Measurements from ENCODE around the gene TTLL5.
A peak's percentile ranks its signal among the peaks of the same experiment; 100 is the strongest.

TTLL5 gene

DNA sequence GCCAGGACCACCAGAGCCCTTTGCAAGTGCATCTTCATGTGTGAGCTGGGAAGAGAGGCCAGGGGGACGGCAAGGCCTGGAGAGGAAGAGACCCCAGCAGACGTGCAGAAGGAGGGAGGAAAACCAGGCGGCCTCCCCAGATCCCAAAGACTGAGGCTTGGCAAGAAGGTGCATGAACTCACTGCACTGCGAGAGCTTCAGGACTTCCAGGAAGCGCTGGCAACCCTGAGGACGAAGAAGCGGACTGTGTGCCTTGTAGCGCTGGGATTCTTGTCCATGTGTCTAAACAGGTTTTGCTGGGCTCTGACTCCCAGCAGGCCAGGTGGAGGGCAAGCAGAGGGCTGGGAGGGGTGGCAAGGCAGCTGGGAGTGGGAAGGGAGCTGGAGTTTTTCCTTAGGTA is 319.8 kb downstream of the TTLL5 start (continued):
- TF ChIP-seq, protein P1, sequence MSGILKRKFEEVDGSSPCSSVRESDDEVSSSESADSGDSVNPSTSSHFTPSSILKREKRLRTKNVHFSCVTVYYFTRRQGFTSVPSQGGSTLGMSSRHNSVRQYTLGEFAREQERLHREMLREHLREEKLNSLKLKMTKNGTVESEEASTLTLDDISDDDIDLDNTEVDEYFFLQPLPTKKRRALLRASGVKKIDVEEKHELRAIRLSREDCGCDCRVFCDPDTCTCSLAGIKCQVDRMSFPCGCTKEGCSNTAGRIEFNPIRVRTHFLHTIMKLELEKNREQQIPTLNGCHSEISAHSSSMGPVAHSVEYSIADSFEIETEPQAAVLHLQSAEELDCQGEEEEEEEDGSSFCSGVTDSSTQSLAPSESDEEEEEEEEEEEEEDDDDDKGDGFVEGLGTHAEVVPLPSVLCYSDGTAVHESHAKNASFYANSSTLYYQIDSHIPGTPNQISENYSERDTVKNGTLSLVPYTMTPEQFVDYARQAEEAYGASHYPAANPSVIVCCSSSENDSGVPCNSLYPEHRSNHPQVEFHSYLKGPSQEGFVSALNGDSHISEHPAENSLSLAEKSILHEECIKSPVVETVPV (CRISPR knock-in tag; IDR thresholded peaks at IDR 0.05): no peak

DNA sequence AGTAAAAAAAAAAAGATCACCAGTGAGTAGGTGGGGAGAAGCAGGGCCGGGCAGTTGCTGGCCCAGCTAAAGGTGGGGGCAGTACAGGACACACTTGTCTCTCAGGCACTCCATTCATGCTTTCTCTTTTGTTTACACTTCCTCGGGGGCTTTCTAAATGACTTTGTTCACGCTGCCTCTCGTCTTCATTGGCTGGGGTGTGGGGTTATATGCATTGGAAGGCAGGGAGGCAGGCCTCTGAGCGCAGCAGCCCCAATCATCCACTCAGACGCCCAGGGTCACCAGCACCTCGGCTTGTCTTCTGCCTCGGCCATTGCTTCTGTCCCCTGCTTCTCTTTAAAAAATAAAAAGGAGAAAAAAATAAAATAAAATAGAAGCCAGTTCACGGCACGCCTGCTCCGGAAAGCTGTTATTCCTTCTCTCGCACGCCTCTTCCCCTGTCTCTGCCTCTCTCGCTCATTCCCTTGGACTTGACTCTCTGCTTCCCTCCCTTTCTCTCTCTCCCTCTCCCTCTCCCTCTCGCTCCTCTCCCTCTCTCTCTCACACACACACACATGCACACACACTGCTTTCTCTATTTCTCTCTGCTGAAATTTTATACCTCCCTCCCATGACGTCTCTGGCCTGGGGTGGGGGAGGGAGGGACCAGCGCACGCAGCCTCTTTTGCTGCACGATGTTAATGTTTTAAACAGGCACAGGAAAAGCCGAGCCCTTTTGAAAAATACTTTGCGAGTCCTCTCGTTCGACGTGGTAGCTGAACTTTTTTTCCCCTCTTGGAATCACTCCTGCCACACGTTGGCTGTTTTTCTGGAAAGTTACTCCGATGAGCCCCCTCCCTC is 320.6 kb downstream of the TTLL5 start, which contains the start of gene TGFB3:
TGFB3 (minus strand) TSS at position 570 of the 840 bp plus-strand sequence. CDS start 1,102 bp downstream, outside the sequence.
- TF ChIP-seq, protein P2, sequence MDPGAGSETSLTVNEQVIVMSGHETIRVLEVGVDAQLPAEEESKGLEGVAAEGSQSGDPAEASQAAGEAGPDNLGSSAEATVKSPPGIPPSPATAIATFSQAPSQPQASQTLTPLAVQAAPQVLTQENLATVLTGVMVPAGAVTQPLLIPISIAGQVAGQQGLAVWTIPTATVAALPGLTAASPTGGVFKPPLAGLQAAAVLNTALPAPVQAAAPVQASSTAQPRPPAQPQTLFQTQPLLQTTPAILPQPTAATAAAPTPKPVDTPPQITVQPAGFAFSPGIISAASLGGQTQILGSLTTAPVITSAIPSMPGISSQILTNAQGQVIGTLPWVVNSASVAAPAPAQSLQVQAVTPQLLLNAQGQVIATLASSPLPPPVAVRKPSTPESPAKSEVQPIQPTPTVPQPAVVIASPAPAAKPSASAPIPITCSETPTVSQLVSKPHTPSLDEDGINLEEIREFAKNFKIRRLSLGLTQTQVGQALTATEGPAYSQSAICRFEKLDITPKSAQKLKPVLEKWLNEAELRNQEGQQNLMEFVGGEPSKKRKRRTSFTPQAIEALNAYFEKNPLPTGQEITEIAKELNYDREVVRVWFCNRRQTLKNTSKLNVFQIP (CRISPR knock-in tag; IDR thresholded peaks at IDR 0.05; ENCODE audit: borderline replicate concordance, low read depth): no peak
- TF ChIP-seq ZNF70 (CRISPR knock-in tag; IDR thresholded peaks at IDR 0.05) (no peak), ISL1 (CRISPR knock-in tag; IDR thresholded peaks at IDR 0.05) (no peak), ZC3H10 (CRISPR knock-in tag; IDR thresholded peaks at IDR 0.05) (no peak), ESRRG (CRISPR knock-in tag; IDR thresholded peaks at IDR 0.05) (no peak), ZFP30 (CRISPR knock-in tag; IDR thresholded peaks at IDR 0.05) (no peak), ZNF8 (CRISPR knock-in tag; IDR thresholded peaks at IDR 0.05) (no peak), RARB (CRISPR knock-in tag; IDR thresholded peaks at IDR 0.05) (no peak), ZFP3 (CRISPR knock-in tag; IDR thresholded peaks at IDR 0.05) (no peak), SNAI2 (CRISPR knock-in tag; IDR thresholded peaks at IDR 0.05) (no peak), PPARA (CRISPR knock-in tag; IDR thresholded peaks at IDR 0.05; ENCODE audit: borderline replicate concordance) (no peak), CSDC2 (CRISPR knock-in tag; IDR thresholded peaks at IDR 0.05) (no peak), GLIS3 (CRISPR knock-in tag; IDR thresholded peaks at IDR 0.05) (no peak), TCF4 (CRISPR knock-in tag; IDR thresholded peaks at IDR 0.05; ENCODE audit: borderline replicate concordance) (no peak), TOX (CRISPR knock-in tag; IDR thresholded peaks at IDR 0.05; ENCODE audit: borderline replicate concordance) (no peak), ARNTL (CRISPR knock-in tag; IDR thresholded peaks at IDR 0.05; ENCODE audit: borderline replicate concordance, low read depth) (no peak)
- TF ChIP-seq, protein P3, sequence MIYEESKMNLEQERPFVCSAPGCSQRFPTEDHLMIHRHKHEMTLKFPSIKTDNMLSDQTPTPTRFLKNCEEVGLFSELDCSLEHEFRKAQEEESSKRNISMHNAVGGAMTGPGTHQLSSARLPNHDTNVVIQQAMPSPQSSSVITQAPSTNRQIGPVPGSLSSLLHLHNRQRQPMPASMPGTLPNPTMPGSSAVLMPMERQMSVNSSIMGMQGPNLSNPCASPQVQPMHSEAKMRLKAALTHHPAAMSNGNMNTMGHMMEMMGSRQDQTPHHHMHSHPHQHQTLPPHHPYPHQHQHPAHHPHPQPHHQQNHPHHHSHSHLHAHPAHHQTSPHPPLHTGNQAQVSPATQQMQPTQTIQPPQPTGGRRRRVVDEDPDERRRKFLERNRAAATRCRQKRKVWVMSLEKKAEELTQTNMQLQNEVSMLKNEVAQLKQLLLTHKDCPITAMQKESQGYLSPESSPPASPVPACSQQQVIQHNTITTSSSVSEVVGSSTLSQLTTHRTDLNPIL (CRISPR knock-in tag; IDR thresholded peaks at IDR 0.05; ENCODE audit: low read depth): no peak
- TF ChIP-seq, protein P1 (CRISPR knock-in tag; IDR thresholded peaks at IDR 0.05): no peak
- TF ChIP-seq, protein P4, sequence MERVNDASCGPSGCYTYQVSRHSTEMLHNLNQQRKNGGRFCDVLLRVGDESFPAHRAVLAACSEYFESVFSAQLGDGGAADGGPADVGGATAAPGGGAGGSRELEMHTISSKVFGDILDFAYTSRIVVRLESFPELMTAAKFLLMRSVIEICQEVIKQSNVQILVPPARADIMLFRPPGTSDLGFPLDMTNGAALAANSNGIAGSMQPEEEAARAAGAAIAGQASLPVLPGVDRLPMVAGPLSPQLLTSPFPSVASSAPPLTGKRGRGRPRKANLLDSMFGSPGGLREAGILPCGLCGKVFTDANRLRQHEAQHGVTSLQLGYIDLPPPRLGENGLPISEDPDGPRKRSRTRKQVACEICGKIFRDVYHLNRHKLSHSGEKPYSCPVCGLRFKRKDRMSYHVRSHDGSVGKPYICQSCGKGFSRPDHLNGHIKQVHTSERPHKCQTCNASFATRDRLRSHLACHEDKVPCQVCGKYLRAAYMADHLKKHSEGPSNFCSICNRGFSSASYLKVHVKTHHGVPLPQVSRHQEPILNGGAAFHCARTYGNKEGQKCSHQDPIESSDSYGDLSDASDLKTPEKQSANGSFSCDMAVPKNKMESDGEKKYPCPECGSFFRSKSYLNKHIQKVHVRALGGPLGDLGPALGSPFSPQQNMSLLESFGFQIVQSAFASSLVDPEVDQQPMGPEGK (CRISPR knock-in tag; IDR thresholded peaks at IDR 0.05; ENCODE audit: borderline replicate concordance): no peak
- peak; percentile 70 for ATAC-seq

DNA sequence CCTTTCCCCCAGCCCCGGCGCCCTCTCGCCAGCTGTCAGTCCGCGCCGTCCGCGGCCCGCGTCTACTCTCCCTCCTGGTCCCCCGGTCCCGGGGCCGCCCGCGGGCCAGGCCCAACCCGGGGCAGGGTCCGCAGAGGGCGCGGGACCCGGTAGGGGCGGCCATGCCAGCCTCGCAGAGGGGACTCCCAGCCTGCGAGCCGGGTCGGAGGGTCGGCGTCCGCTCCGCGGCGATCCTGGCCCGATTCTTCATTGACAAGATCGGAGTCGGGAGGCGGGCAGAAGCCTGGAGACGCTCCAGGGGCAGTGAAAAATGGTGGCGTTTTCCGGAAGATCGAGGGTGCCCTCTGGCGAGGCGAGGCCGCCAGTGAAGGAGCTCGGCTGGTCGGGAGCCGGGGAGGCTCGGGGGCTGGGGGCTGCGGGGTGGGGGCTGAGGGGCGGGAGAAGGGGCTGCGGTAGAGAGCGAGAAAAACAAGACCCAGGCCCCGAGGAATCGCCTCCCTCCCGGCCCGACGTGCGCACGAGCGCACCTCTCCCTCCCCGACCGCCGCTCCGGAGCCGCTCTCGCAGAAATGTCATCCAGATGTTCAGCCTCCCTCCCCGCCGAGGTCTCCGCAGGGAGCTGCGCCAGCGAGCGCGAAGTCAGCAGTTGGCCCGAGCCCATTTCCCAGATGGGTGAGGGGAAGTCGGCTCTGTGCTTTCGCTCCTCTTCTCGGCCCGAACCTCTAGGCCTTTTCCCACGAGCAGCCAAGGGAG is 321.4 kb downstream of the TTLL5 start:
- TF ChIP-seq TCF4 (CRISPR knock-in tag; IDR thresholded peaks at IDR 0.05; ENCODE audit: borderline replicate concordance) (no peak), ZNF70 (CRISPR knock-in tag; IDR thresholded peaks at IDR 0.05) (peak; percentile 61; the same call in 1 of the 2 replicates), SNAI2 (CRISPR knock-in tag; IDR thresholded peaks at IDR 0.05) (no peak), OSR1 (CRISPR knock-in tag; IDR thresholded peaks at IDR 0.05) (no peak)
- TF ChIP-seq, protein P5, sequence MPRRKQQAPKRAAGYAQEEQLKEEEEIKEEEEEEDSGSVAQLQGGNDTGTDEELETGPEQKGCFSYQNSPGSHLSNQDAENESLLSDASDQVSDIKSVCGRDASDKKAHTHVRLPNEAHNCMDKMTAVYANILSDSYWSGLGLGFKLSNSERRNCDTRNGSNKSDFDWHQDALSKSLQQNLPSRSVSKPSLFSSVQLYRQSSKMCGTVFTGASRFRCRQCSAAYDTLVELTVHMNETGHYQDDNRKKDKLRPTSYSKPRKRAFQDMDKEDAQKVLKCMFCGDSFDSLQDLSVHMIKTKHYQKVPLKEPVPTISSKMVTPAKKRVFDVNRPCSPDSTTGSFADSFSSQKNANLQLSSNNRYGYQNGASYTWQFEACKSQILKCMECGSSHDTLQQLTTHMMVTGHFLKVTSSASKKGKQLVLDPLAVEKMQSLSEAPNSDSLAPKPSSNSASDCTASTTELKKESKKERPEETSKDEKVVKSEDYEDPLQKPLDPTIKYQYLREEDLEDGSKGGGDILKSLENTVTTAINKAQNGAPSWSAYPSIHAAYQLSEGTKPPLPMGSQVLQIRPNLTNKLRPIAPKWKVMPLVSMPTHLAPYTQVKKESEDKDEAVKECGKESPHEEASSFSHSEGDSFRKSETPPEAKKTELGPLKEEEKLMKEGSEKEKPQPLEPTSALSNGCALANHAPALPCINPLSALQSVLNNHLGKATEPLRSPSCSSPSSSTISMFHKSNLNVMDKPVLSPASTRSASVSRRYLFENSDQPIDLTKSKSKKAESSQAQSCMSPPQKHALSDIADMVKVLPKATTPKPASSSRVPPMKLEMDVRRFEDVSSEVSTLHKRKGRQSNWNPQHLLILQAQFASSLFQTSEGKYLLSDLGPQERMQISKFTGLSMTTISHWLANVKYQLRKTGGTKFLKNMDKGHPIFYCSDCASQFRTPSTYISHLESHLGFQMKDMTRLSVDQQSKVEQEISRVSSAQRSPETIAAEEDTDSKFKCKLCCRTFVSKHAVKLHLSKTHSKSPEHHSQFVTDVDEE (CRISPR knock-in tag; IDR thresholded peaks at IDR 0.05): no peak
- ATAC-seq: peak; percentile 77

Measured in SK-N-SH treated with all-trans-retinoic acid at 6 μM for 48 hours (cell line).